Esophagus muscularis mucosa (tissue), 4 donors: ENCODE data around the gene SLC26A6. TPM values are rescaled to one million over a fixed set of nuclear protein-coding genes. Genes with fewer than 3 reads are reported as not detected.

Experiments used
- DNase-seq: peaks from one replicate; pipeline ENCODE4 v3.0.0-alpha.2; 2017; ENCODE audit errors: extremely low spot score
- H3K27ac ChIP-seq, 4 donors: fragments of 200-600 bp; sonication (generic); replicated peaks in 1 of 4; 1 replicate in 3 of 4; 2 replicates in 1 of 4; pipeline ENCODE4 v1.5.1; 2016 to 2019; ENCODE audit warnings: mild to moderate bottlenecking in 1 of 4
- H3K27me3 ChIP-seq, 4 donors: fragments of 200-600 bp; sonication (generic); one replicate each; pipeline versions ENCODE4 v1.5.1 to v1.6.0; 2016 to 2019
- H3K36me3 ChIP-seq, 4 donors: fragments of 200-600 bp; sonication (generic); one replicate each; pipeline ENCODE4 v1.5.1; 2016 to 2019
- H3K4me1 ChIP-seq, 4 donors: fragments of 200-600 bp; sonication (generic); one replicate each; pipeline ENCODE4 v1.5.1; 2016 to 2019
- H3K4me3 ChIP-seq, 4 donors: fragments of 200-600 bp; sonication (generic); 1 replicate in 2 of 4; 2 replicates in 2 of 4; pipeline ENCODE4 v1.5.1; 2016 to 2019; ENCODE audit warnings: mild to moderate bottlenecking in 4 of 4, moderate library complexity in 1 of 4
- H3K9me3 ChIP-seq, 4 donors: fragments of 200-600 bp; sonication (generic); 1 replicate in 3 of 4; 2 replicates in 1 of 4; pipeline ENCODE4 v1.5.1; 2016 to 2019
- CTCF ChIP-seq, 3 experiments: fragments of 200-600 bp in 2 of 3; fragments of 450-650 bp in 1 of 3; sonication (generic) in 2 of 3; IDR thresholded peaks; one replicate each; pipeline ENCODE4 v1.5.1; 2017 to 2019; ENCODE audit warnings: antibody characterized with exemption in 3 of 3, mild to moderate bottlenecking in 2 of 3, moderate library complexity in 1 of 3
- EP300 ChIP-seq: sonication (generic); formaldehyde crosslinking; IDR thresholded peaks from one replicate; pipeline ENCODE4 v1.6.1; 2017; ENCODE audit warnings: antibody characterized with exemption
- POLR2A ChIP-seq: fragments of 450-650 bp; IDR thresholded peaks from one replicate; pipeline ENCODE4 v1.6.1; 2017; ENCODE audit warnings: antibody characterized with exemption, moderate library complexity, mild to moderate bottlenecking, low read depth
- POLR2AphosphoS5 ChIP-seq, 2 donors: sonication (generic); formaldehyde crosslinking; IDR thresholded peaks; one replicate each; pipeline ENCODE4 v1.6.1; 2017; ENCODE audit warnings: antibody characterized with exemption in 2 of 2
- whole genome bisulfite sequencing: methylation state at CpG from one replicate; pipeline ENCODE4 v1.1.5; 2018; 5-methylcytosine and 5-hydroxymethylcytosine counted together
- intact Hi-C: fragments of 100-400 bp; cut with DNase I; formaldehyde crosslinking; loops from one replicate; pipeline ENCODE4 v1.15.1; 2023
- total RNA-seq, 4 donors: library from RNA; depleted of rRNA; stranded (reverse); fragments of >200 nt; gene quantifications; one replicate each; pipeline versions ENCODE4 v1.1.0 to v1.2.1, GENCODE V29; 2016

SLC26A6 gene
- total RNA-seq, 4 donors from 2014 or later = 6.1 to 11.7 (median 8.8) TPM

GRCh38 chr3:48681974-48682610 is 46.8 kb upstream of the SLC26A6 start:
- intact Hi-C loops = no loop called here

GRCh38 chr3:48681541-48681880 is 46.2 kb upstream of the SLC26A6 start:
- Histone ChIP-seq H3K36me3 (peaks cover 30 to 65% (median 61%) of the 10 kb centered on the region in 4 donors), H3K9me3 (no peaks in the 10 kb centered on the region), H3K27me3 (no peaks in the 10 kb centered on the region), H3K27ac (no peak overlapping the region), H3K4me1 (peaks cover 29 to 37% (median 33%) of the 10 kb centered on the region in 4 donors), H3K4me3 (no peak overlapping the region)
- intact Hi-C loops = no loop called here
- TF ChIP-seq CTCF (IDR thresholded peaks at IDR 0.05) = no peak
- TF ChIP-seq POLR2AphosphoS5 (IDR thresholded peaks at IDR 0.05) = no peak
- no peak for TF ChIP-seq POLR2A
- no peak for TF ChIP-seq EP300
- DNase-seq = no peak
- WGBS = 93% methylated on average over 7 of the region's 7 CpGs

More at GRCh38 chr3:48681974-48682610, 46.8 kb upstream of the SLC26A6 start:
- no peaks in the 10 kb centered on the region for H3K9me3 ChIP-seq
- no peaks in the 10 kb centered on the region for H3K27me3 ChIP-seq
- no peak for TF ChIP-seq POLR2A
- H3K36me3 ChIP-seq = peaks cover 30 to 59% (median 56%) of the 10 kb centered on the region in 4 donors
- H3K4me1 ChIP-seq = peaks cover 34 to 42% (median 39%) of the 10 kb centered on the region in 4 donors
- DNase-seq = no peak
- H3K27ac ChIP-seq = no peak overlapping the region
- H3K4me3 ChIP-seq = no peak overlapping the region
- 93% methylated on average over 16 of the region's 17 CpGs for WGBS

- WGBS = 94% methylated on average over 17 of the region's 17 CpGs
- DNase-seq = no peak
- H3K27ac ChIP-seq = no peak overlapping the region
- intact Hi-C loops = no loop called here
- no peaks in the 10 kb centered on the region for H3K27me3 ChIP-seq
- H3K9me3 ChIP-seq = no peaks in the 10 kb centered on the region
- H3K36me3 ChIP-seq = peaks cover 30 to 70% (median 64%) of the 10 kb centered on the region in 4 donors
- H3K4me3 ChIP-seq = no peak overlapping the region
- TF ChIP-seq POLR2AphosphoS5 (IDR thresholded peaks at IDR 0.05) = no peak
- TF ChIP-seq CTCF (IDR thresholded peaks at IDR 0.05) = no peak
- no peak for TF ChIP-seq POLR2A
- TF ChIP-seq EP300 = no peak
- H3K4me1 ChIP-seq = peaks cover 23 to 32% (median 28%) of the 10 kb centered on the region in 4 donors
Measured at GRCh38 chr3:48680811-48681540, 45.7 kb upstream of the SLC26A6 start.

- H3K36me3 ChIP-seq = peaks cover 30 to 78% (median 70%) of the 10 kb centered on the region in 4 donors
- intact Hi-C loops = no loop called here
- peaks cover 16 to 22% (median 20%) of the 10 kb centered on the region in 4 donors for H3K4me1 ChIP-seq
- H3K27ac ChIP-seq = no peak overlapping the region
- 93% methylated on average over 12 of the region's 20 CpGs for whole genome bisulfite sequencing
- no peak overlapping the region for H3K4me3 ChIP-seq
- H3K27me3 ChIP-seq = no peaks in the 10 kb centered on the region
- no peaks in the 10 kb centered on the region for H3K9me3 ChIP-seq
- no peak for DNase-seq
- TF ChIP-seq EP300 = no peak
- no peak for TF ChIP-seq POLR2A
- TF ChIP-seq CTCF (IDR thresholded peaks at IDR 0.05) = no peak
- no peak for TF ChIP-seq POLR2AphosphoS5 (IDR thresholded peaks at IDR 0.05)
Measured at GRCh38 chr3:48679411-48680391, 44.4 kb upstream of the SLC26A6 start.
